HepG2 (cell line): ENCODE data around the gene ALG14. TPM values are rescaled to one million over a fixed set of nuclear protein-coding genes. Genes with fewer than 3 reads are reported as not detected.

Experiments
- AGO2 ChIP-seq: fragments of 200-400 bp; formaldehyde crosslinking; optimal IDR thresholded peaks from 2 replicates; pipeline ENCODE3; 2017; ENCODE audit warnings: mild to moderate bottlenecking, low read depth, low read length, moderate library complexity
- CAMTA2 ChIP-seq: sonication (generic); formaldehyde crosslinking; IDR thresholded peaks from 2 replicates; pipeline ENCODE4 v1.4.0; 2020; ENCODE audit warnings: mild to moderate bottlenecking, missing genetic modification reagents, borderline replicate concordance
- CREB1 ChIP-seq, 2 experiments: fragments of 450-650 bp in 1 of 2; IDR thresholded peaks; 2 replicates each; pipeline ENCODE4 v1.6.1; 2016 to 2017; ENCODE audit warnings: control low read depth in 1 of 2, mild to moderate bottlenecking in 1 of 2, missing compliant biosample characterization in 1 of 2, missing genetic modification characterization in 1 of 2
- HOXA7 ChIP-seq: sonication (generic); formaldehyde crosslinking; IDR thresholded peaks from 2 replicates; pipeline ENCODE4 v1.8.1; 2022; ENCODE audit warnings: mild to moderate bottlenecking, missing genetic modification reagents, moderate library complexity
- LCORL ChIP-seq, 2 experiments: fragments of 450-650 bp in 1 of 2; sonication (generic) in 1 of 2; formaldehyde crosslinking in 1 of 2; IDR thresholded peaks; 2 replicates each; pipeline versions ENCODE4 v1.5.0 to v1.6.1; 2017 to 2020; ENCODE audit warnings: antibody characterized with exemption in 1 of 2, missing genetic modification reagents in 1 of 2
- MED13 ChIP-seq: sonication (generic); formaldehyde crosslinking; IDR thresholded peaks from 2 replicates; pipeline ENCODE4 v1.5.0; 2020; ENCODE audit warnings: missing genetic modification reagents
- MYNN ChIP-seq: sonication (generic); formaldehyde crosslinking; IDR thresholded peaks from 2 replicates; pipeline ENCODE4 v1.4.0; 2020; ENCODE audit warnings: mild to moderate bottlenecking, low read depth, missing genetic modification reagents
- RBAK ChIP-seq: sonication (generic); formaldehyde crosslinking; IDR thresholded peaks from 2 replicates; pipeline ENCODE4 v1.5.1; 2020; ENCODE audit warnings: mild to moderate bottlenecking, missing genetic modification reagents
- RELA ChIP-seq: sonication (generic); formaldehyde crosslinking; IDR thresholded peaks from 2 replicates; pipeline ENCODE4 v1.4.0; 2020; ENCODE audit warnings: missing genetic modification reagents
- RFX5 ChIP-seq: IDR thresholded peaks from 2 replicates; pipeline ENCODE4 v1.6.1; 2011; ENCODE audit warnings: low read depth, low read length, improper control_type of control experiment
- SP2 ChIP-seq: sonication (generic); formaldehyde crosslinking; IDR thresholded peaks from 2 replicates; pipeline ENCODE4 v1.5.1; 2020; ENCODE audit warnings: mild to moderate bottlenecking, missing genetic modification reagents
- YEATS2 ChIP-seq: sonication (generic); formaldehyde crosslinking; IDR thresholded peaks from 2 replicates; pipeline ENCODE4 v1.4.0; 2020; ENCODE audit warnings: missing genetic modification reagents, borderline replicate concordance
- ZBTB7B ChIP-seq: sonication (generic); formaldehyde crosslinking; IDR thresholded peaks from 2 replicates; pipeline ENCODE4 v1.4.0; 2020; ENCODE audit warnings: missing genetic modification reagents
- ZNF180 ChIP-seq: sonication (generic); formaldehyde crosslinking; IDR thresholded peaks from 2 replicates; pipeline ENCODE4 v1.4.0; 2020; ENCODE audit warnings: low read depth, missing genetic modification reagents, borderline replicate concordance
- ZNF501 ChIP-seq: sonication (generic); formaldehyde crosslinking; IDR thresholded peaks from 2 replicates; pipeline ENCODE4 v1.5.1; 2020; ENCODE audit warnings: mild to moderate bottlenecking, moderate library complexity, missing genetic modification reagents
- ZNF563 ChIP-seq: sonication (generic); formaldehyde crosslinking; IDR thresholded peaks from 2 replicates; pipeline ENCODE4 v1.8.0; 2022; ENCODE audit warnings: mild to moderate bottlenecking, moderate library complexity, missing genetic modification reagents
- ZNF768 ChIP-seq: sonication (generic); formaldehyde crosslinking; IDR thresholded peaks from 2 replicates; pipeline ENCODE4 v1.4.0; 2020; ENCODE audit warnings: missing genetic modification reagents
- ZNF780A ChIP-seq: sonication (generic); formaldehyde crosslinking; IDR thresholded peaks from 2 replicates; pipeline ENCODE4 v1.8.0; 2022; ENCODE audit warnings: mild to moderate bottlenecking, missing genetic modification reagents, moderate library complexity
- polyA plus RNA-seq, 8 experiments: library from polyadenylated mRNA; depleted of rRNA in 3 of 8; stranded (reverse) in 7 of 8; unstranded in 1 of 8; fragments of >200 nt; fragmentation: Illumina TruSeq in 4 of 8; extraction: Trizol in 4 of 8; gene quantifications; 2 replicates each; pipeline versions ENCODE4 v1.2.1 to v1.2.3, GENCODE V29; 2011 to 2016; ENCODE audit warnings: low read depth in 4 of 8, missing spikeins in 1 of 8, mixed read lengths in 1 of 8; ENCODE audit not compliant: insufficient read depth in 1 of 8
- total RNA-seq, 5 experiments: library from RNA; depleted of rRNA; stranded (reverse); fragments of >200 nt; fragmentation: Illumina TruSeq; extraction: Trizol; gene quantifications; 2 replicates each; pipeline ENCODE4 v1.2.3, GENCODE V29; 2016; ENCODE audit warnings: low read depth in 1 of 5
- TF ChIP-seq, protein P1 (sequence below): sonication (generic); formaldehyde crosslinking; IDR thresholded peaks from 2 replicates; pipeline ENCODE4 v1.5.0; 2020; ENCODE audit warnings: mild to moderate bottlenecking, missing genetic modification reagents, borderline replicate concordance
- TF ChIP-seq, protein P2 (sequence below): sonication (generic); formaldehyde crosslinking; IDR thresholded peaks from 2 replicates; pipeline ENCODE4 v1.4.0; 2020; ENCODE audit warnings: missing genetic modification reagents
- TF ChIP-seq, protein P3 (sequence below): sonication (generic); formaldehyde crosslinking; IDR thresholded peaks from 2 replicates; pipeline ENCODE4 v1.8.0; 2022; ENCODE audit warnings: mild to moderate bottlenecking, missing genetic modification reagents, moderate library complexity

Gene ALG14
- total and polyA plus RNA-seq, 2 of the 13 experiments (the other 11 are each of a cell fraction or from before 2014, with no cell fraction given): 4.5 to 12.7 TPM

DNA sequence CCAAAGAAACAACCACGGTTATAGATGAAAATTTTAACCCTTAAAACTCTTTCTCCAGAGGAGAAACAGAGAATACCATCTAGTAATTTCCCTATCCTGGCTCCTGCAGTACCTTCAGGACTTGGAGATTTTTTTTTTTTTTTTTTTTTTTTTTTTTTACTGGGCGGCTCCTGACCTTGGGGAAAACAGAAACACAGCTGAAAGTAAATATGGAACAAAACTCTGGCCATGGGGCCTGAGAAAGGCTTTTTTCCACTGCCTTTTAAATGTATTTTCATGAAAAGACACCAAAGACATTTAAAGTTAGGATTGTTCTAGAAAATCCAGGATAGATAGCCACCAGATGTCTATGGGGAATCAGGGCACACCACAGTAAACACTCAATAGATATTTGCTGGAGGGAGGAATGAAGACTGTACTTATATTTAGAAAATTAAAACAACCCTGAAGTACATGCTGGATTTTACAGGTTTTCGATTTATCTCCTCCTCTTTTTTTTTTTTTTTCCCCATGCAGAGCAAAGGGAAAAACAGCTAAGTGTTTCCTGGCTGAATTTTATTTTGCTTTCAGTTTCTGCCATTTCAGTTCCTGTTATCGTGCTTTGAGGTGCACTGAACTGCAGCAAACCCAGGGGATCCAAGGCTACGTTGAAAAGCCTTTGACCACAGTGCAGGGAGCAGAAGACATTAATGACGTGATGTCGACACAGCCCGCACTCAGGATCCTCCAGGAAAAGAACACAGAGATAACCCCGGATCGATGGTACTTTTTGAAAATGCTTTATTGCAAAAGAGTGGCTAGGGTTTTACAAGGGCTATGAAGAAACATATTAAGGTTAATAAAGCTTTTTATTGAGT, 110.1 kb downstream of the ALG14 start (continued):
- TF ChIP-seq, protein P1, sequence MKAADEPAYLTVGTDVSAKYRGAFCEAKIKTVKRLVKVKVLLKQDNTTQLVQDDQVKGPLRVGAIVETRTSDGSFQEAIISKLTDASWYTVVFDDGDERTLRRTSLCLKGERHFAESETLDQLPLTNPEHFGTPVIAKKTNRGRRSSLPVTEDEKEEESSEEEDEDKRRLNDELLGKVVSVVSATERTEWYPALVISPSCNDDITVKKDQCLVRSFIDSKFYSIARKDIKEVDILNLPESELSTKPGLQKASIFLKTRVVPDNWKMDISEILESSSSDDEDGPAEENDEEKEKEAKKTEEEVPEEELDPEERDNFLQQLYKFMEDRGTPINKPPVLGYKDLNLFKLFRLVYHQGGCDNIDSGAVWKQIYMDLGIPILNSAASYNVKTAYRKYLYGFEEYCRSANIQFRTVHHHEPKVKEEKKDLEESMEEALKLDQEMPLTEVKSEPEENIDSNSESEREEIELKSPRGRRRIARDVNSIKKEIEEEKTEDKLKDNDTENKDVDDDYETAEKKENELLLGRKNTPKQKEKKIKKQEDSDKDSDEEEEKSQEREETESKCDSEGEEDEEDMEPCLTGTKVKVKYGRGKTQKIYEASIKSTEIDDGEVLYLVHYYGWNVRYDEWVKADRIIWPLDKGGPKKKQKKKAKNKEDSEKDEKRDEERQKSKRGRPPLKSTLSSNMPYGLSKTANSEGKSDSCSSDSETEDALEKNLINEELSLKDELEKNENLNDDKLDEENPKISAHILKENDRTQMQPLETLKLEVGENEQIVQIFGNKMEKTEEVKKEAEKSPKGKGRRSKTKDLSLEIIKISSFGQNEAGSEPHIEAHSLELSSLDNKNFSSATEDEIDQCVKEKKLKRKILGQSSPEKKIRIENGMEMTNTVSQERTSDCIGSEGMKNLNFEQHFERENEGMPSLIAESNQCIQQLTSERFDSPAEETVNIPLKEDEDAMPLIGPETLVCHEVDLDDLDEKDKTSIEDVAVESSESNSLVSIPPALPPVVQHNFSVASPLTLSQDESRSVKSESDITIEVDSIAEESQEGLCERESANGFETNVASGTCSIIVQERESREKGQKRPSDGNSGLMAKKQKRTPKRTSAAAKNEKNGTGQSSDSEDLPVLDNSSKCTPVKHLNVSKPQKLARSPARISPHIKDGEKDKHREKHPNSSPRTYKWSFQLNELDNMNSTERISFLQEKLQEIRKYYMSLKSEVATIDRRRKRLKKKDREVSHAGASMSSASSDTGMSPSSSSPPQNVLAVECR (CRISPR knock-in tag): no peak; the same call in 1 of the 2 replicates
- no peak for TF ChIP-seq LCORL (IDR thresholded peaks at IDR 0.05)
- peak; percentile 63 for TF ChIP-seq LCORL (CRISPR knock-in tag; IDR thresholded peaks at IDR 0.05)
- TF ChIP-seq RBAK (CRISPR knock-in tag): no peak
- no peak for TF ChIP-seq MED13
- no peak for TF ChIP-seq ZNF768
- TF ChIP-seq, protein P2, sequence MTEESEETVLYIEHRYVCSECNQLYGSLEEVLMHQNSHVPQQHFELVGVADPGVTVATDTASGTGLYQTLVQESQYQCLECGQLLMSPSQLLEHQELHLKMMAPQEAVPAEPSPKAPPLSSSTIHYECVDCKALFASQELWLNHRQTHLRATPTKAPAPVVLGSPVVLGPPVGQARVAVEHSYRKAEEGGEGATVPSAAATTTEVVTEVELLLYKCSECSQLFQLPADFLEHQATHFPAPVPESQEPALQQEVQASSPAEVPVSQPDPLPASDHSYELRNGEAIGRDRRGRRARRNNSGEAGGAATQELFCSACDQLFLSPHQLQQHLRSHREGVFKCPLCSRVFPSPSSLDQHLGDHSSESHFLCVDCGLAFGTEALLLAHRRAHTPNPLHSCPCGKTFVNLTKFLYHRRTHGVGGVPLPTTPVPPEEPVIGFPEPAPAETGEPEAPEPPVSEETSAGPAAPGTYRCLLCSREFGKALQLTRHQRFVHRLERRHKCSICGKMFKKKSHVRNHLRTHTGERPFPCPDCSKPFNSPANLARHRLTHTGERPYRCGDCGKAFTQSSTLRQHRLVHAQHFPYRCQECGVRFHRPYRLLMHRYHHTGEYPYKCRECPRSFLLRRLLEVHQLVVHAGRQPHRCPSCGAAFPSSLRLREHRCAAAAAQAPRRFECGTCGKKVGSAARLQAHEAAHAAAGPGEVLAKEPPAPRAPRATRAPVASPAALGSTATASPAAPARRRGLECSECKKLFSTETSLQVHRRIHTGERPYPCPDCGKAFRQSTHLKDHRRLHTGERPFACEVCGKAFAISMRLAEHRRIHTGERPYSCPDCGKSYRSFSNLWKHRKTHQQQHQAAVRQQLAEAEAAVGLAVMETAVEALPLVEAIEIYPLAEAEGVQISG: peak; percentile 65
- TF ChIP-seq HOXA7 (CRISPR knock-in tag): no peak
- TF ChIP-seq CREB1 (IDR thresholded peaks at IDR 0.05): peak; percentile 70
- peak; percentile 84 for TF ChIP-seq CREB1 (CRISPR knock-in tag; IDR thresholded peaks at IDR 0.05)
- TF ChIP-seq SP2: no peak
- TF ChIP-seq ZNF180 (CRISPR knock-in tag): no peak
- peak; percentile 52; the same call in 1 of the 2 replicates for TF ChIP-seq ZBTB7B (CRISPR knock-in tag)
- TF ChIP-seq RFX5: no peak
- no peak for TF ChIP-seq MYNN (CRISPR knock-in tag)
- no peak; the same call in 1 of the 2 replicates for TF ChIP-seq YEATS2 (CRISPR knock-in tag)
- no peak for TF ChIP-seq AGO2
- TF ChIP-seq, protein P3, sequence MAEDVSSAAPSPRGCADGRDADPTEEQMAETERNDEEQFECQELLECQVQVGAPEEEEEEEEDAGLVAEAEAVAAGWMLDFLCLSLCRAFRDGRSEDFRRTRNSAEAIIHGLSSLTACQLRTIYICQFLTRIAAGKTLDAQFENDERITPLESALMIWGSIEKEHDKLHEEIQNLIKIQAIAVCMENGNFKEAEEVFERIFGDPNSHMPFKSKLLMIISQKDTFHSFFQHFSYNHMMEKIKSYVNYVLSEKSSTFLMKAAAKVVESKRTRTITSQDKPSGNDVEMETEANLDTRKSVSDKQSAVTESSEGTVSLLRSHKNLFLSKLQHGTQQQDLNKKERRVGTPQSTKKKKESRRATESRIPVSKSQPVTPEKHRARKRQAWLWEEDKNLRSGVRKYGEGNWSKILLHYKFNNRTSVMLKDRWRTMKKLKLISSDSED: no peak
- TF ChIP-seq RELA: no peak
- no peak for TF ChIP-seq ZNF501 (CRISPR knock-in tag)
- no peak for TF ChIP-seq ZNF780A (CRISPR knock-in tag)
- no peak for TF ChIP-seq CAMTA2 (CRISPR knock-in tag)
- TF ChIP-seq ZNF563 (CRISPR knock-in tag): no peak
